ENCODE measurements around the gene RGS16.

DNA sequence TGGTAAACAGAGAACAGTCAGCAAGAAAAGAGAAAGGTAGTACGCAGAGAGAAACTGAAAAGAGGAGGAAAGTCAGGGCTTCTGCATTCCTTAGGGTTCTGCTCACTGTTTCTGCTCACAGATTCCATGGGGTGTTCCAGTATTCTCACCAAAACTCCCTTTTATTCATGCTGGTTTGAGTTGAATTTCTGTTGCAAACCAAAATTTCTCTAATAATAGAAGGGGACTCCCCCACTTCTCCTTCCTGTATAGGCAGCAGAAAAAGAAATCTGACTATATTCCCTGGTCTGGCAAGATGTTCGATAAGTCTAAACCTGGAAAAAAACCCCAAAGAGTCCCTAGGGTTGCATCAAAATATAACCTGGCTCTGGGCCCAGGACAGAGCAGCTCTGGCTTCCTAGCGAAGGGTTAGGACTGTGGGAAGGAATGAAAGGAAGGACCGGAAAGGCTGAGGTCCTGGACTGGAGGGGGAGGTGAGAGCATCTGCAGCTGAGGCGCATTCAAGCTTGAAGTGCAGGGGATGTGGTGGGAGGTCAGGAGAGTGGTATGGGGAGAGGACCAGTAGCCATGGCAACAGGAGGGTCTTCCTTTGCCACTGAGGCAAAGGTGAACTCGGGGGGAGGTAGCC lies 18.8 kb upstream of the RGS16 start:
- TF ChIP-seq, protein P1, sequence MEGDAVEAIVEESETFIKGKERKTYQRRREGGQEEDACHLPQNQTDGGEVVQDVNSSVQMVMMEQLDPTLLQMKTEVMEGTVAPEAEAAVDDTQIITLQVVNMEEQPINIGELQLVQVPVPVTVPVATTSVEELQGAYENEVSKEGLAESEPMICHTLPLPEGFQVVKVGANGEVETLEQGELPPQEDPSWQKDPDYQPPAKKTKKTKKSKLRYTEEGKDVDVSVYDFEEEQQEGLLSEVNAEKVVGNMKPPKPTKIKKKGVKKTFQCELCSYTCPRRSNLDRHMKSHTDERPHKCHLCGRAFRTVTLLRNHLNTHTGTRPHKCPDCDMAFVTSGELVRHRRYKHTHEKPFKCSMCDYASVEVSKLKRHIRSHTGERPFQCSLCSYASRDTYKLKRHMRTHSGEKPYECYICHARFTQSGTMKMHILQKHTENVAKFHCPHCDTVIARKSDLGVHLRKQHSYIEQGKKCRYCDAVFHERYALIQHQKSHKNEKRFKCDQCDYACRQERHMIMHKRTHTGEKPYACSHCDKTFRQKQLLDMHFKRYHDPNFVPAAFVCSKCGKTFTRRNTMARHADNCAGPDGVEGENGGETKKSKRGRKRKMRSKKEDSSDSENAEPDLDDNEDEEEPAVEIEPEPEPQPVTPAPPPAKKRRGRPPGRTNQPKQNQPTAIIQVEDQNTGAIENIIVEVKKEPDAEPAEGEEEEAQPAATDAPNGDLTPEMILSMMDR (IDR thresholded peaks at IDR 0.05; ENCODE audit: low read depth, low read length, missing input control) = no peak
- TF ChIP-seq, protein P2, sequence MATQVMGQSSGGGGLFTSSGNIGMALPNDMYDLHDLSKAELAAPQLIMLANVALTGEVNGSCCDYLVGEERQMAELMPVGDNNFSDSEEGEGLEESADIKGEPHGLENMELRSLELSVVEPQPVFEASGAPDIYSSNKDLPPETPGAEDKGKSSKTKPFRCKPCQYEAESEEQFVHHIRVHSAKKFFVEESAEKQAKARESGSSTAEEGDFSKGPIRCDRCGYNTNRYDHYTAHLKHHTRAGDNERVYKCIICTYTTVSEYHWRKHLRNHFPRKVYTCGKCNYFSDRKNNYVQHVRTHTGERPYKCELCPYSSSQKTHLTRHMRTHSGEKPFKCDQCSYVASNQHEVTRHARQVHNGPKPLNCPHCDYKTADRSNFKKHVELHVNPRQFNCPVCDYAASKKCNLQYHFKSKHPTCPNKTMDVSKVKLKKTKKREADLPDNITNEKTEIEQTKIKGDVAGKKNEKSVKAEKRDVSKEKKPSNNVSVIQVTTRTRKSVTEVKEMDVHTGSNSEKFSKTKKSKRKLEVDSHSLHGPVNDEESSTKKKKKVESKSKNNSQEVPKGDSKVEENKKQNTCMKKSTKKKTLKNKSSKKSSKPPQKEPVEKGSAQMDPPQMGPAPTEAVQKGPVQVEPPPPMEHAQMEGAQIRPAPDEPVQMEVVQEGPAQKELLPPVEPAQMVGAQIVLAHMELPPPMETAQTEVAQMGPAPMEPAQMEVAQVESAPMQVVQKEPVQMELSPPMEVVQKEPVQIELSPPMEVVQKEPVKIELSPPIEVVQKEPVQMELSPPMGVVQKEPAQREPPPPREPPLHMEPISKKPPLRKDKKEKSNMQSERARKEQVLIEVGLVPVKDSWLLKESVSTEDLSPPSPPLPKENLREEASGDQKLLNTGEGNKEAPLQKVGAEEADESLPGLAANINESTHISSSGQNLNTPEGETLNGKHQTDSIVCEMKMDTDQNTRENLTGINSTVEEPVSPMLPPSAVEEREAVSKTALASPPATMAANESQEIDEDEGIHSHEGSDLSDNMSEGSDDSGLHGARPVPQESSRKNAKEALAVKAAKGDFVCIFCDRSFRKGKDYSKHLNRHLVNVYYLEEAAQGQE (IDR thresholded peaks at IDR 0.05) = no peak
- TF ChIP-seq EGR1 (IDR thresholded peaks at IDR 0.05; ENCODE audit: low read depth in 2 of 2) = no peak
- TF ChIP-seq, protein P3, sequence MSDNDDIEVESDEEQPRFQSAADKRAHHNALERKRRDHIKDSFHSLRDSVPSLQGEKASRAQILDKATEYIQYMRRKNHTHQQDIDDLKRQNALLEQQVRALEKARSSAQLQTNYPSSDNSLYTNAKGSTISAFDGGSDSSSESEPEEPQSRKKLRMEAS (IDR thresholded peaks at IDR 0.05) = no peak
- TF ChIP-seq FOXA2 (IDR thresholded peaks at IDR 0.05) = no peak
- TF ChIP-seq TAF1 (conservative IDR thresholded peaks at IDR 0.05) = no peak
- TF ChIP-seq HNF4G (IDR thresholded peaks at IDR 0.05) = no peak
- no peak for TF ChIP-seq RAD21 (IDR thresholded peaks at IDR 0.05)
- TF ChIP-seq YY1 (IDR thresholded peaks at IDR 0.05) = no peak
- no peak for TF ChIP-seq GABPA (IDR thresholded peaks at IDR 0.05 in 1 of 2, conservative IDR thresholded peaks at IDR 0.05 in 1 of 2)
